Right cardiac atrium (tissue), 5 donors: ENCODE measurements around the gene ATP7B. TPM values are rescaled to one million over a fixed set of nuclear protein-coding genes. Genes with fewer than 3 reads are reported as not detected.
"Not testable (repeated sequence)": the region's sequence is repeated elsewhere in the genome, so short reads cannot be mapped to it uniquely, and the experiment has no call there.

Experiments
- ATAC-seq, 2 donors: fragments of 200-7000 bp; cut with Tn5 transposase; one replicate each; pipeline versions ENCODE4 v1.8.0 to v1.9.1; 2020; ENCODE audit warnings: moderate library complexity in 2 of 2, mild to moderate bottlenecking in 1 of 2
- DNase-seq, 3 donors: peaks; one replicate each; pipeline ENCODE4 v3.0.0-alpha.2; 2020
- H3K27ac ChIP-seq: one replicate; pipeline ENCODE4 v1.5.1; 2013; ENCODE audit warnings: mild to moderate bottlenecking, low read length, control low read depth, moderate library complexity
- H3K27me3 ChIP-seq: one replicate; pipeline ENCODE4 v1.6.1; 2013; ENCODE audit not compliant: control insufficient read depth, insufficient read depth
- H3K4me1 ChIP-seq: one replicate; pipeline ENCODE4 v1.6.1; 2013; ENCODE audit warnings: low read length; ENCODE audit not compliant: control insufficient read depth, insufficient read depth
- H3K4me3 ChIP-seq: one replicate; pipeline ENCODE4 v1.5.1; 2013; ENCODE audit warnings: low read length, control low read depth
- H3K9me3 ChIP-seq: one replicate; pipeline ENCODE4 v1.6.1; 2013; ENCODE audit warnings: low read length; ENCODE audit not compliant: control insufficient read depth
- WGBS: extraction: QIAGEN DNeasy Blood & Tissue Kit; methylation state at CpG from one replicate; pipeline ENCODE4 v1.1.7; 2013; 5-methylcytosine and 5-hydroxymethylcytosine counted together
- intact Hi-C, 4 donors: fragments of 100-400 bp; cut with DNase I; formaldehyde crosslinking; loops; one replicate each; pipeline versions ENCODE4 v1.11.0 to v1.14.0; 2022 to 2023
- polyA plus RNA-seq: library from polyadenylated mRNA; stranded (reverse); fragments of 200-250 nt; gene quantifications from one replicate; pipeline ENCODE4 v1.2.3, GENCODE V29; 2013
- total RNA-seq, 4 donors: library from RNA; stranded (reverse); fragmentation: NEBNext Ultra II Directional; extraction: Animal tissue kit (Norgen Biotek cat#: 25700); gene quantifications; one replicate each; pipeline ENCODE4 v1.2.1, GENCODE V29; 2021
- donor health status: healthy with polysubstance abuse.
- donor health status: DM: no; HTN: yes; CAD: no.
- donor health status: DM: no; HTN: no; CAD: no.
- donor health status: DM: no; HTN: yes; CAD: no; lungs with severe emphysema.
- donor health status: DM: yes; HTN: yes; CAD: no.

The ATP7B gene
- total and polyA plus RNA-seq, 5 donors, result 2.4 to 6.4 (median 5.5) TPM

- ATAC-seq, result no peak
- Histone ChIP-seq H3K27me3 (no peaks in the 10 kb centered on the region), H3K4me1 (peaks cover 17% of the 10 kb centered on the region), H3K27ac (no peak overlapping the region), H3K4me3 (no peak overlapping the region), H3K9me3 (no peaks in the 10 kb centered on the region)
- no peak for DNase-seq
- 69% methylated on average over 8 of the region's 8 CpGs for WGBS
- intact Hi-C loops, result loop anchor here in 2 of 4 donors (5.0 to 10.0 kb wide), 2 partner anchors 83 to 130 kb away; partner anchors contain the start of gene NEK5 (in 1 of the 2)
These were observed 13.5 kb downstream of the ATP7B start for GRCh38 chr13:51997641-51998330.

DNA sequence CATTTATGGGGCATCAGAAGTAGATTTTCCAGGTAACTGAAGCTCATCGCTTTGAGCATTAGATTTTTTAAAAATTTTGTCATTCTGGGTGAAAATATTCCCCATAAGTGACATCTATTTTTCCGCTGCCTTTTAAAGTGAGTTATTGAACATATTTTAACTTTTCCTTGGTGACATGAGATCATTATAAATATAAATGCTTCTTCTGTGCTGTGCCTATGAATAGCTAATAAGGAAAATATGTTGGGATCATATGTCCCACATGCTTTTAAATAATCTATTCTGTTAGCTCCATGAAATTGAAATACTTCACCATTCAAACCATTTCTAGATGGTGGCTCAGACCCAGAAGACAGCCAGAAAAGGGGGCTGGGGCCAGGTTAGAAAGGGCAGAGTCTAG lies 14.1 kb downstream of the ATP7B start:
- ATAC-seq (no peak), DNase-seq (no peak)
- peaks cover 17% of the 10 kb centered on the region for H3K4me1 ChIP-seq
- WGBS, result 96% methylated on average over 2 of the region's 2 CpGs
- no peak overlapping the region for H3K4me3 ChIP-seq
- H3K9me3 ChIP-seq, result no peaks in the 10 kb centered on the region
- intact Hi-C loops, result loop anchor here in 2 of 4 donors (5.0 to 10.0 kb wide), 2 partner anchors 82 to 130 kb away; partner anchors contain the start of gene NEK5 (in 1 of the 2)
- H3K27ac ChIP-seq, result no peak overlapping the region
- H3K27me3 ChIP-seq, result no peaks in the 10 kb centered on the region

DNA sequence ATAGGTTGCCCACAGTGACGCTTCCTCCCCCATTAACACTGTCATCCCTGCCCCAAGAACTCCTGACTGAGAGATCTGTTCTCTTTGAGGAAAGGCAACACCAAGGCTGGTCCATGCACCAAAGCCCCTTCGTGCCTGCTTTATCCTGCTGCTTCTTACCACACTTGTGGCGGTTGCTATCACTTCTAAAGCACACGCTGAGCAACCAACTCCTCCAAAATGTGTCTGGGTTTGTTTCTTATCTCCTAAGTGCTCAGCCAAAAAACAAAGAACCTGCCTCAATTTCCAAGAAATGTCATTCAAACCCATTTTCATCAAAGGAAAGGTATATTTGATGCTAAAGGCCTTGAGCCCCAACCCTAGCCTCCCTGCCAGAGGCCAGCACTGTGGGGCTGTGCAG lies 14.6 kb downstream of the ATP7B start:
- WGBS, result 89% methylated on average over 4 of the region's 4 CpGs
- intact Hi-C loops, result loop anchor here in 2 of 4 donors (5.0 to 10.0 kb wide), 2 partner anchors 82 to 131 kb away; partner anchors contain the start of gene NEK5 (in 1 of the 2)
- H3K27me3 ChIP-seq, result no peaks in the 10 kb centered on the region
- H3K4me3 ChIP-seq, result no peak overlapping the region
- no peak overlapping the region for H3K27ac ChIP-seq
- ATAC-seq (no peak), DNase-seq (no peak)
- H3K4me1 ChIP-seq, result peaks cover 17% of the 10 kb centered on the region
- H3K9me3 ChIP-seq, result no peaks in the 10 kb centered on the region

DNA sequence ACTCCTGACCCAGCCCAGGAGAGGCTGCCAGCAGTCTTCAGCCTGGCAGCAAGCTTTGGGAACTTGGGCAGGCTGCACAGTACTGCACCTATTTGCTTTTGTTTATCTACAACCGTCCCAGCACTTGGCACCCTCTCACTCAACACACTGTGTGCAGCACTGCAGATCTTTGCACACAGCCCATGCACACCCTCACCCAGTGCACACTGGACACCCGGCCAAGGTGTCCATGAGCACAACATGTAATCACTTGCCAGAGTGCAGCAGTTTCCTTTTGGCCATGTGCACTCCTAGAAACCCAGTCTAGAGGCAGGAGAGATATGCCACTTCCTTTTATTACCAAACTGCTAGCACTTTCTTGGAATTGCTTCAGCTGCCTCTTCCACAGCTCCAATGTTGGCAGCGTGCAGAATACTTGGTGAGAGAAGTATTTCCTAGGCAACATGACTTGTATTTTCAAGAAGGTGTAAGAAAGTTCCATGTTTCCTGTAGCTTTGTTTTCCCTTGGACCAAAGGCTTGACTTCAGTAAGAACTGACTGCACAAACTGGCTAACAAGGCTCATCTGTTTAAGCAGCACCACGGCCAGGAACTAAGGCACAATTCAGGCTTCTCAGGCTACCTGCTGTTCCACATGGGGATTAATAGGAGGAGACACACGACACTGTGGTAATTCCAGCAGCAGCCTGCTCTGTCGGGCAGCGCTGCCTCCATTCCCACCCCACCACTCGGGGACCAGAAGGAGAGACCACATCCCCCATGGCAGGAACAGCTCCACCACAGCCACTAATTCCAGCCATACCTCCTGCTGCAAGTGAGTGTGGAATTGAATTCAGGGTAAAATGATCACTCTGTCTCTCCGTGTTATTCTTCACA lies 15.3 kb downstream of the ATP7B start:
- DNase-seq, result peak; percentile 32 to 79 (median 69)
- ATAC-seq, result peak; percentile 86 to 91
- WGBS, result 31% methylated on average over 9 of the region's 9 CpGs
- no peaks in the 10 kb centered on the region for H3K27me3 ChIP-seq
- peak overlapping the region; percentile 60 for H3K27ac ChIP-seq
- intact Hi-C loops, result loop anchor here in 2 of 4 donors (5.0 to 10.0 kb wide), 2 partner anchors 81 to 131 kb away; partner anchors contain the start of gene NEK5 (in 1 of the 2)
- no peaks in the 10 kb centered on the region for H3K9me3 ChIP-seq
- H3K4me3 ChIP-seq, result no peak overlapping the region
- H3K4me1 ChIP-seq, result peaks cover 17% of the 10 kb centered on the region

- ATAC-seq (no peak), DNase-seq (no peak)
- no peak overlapping the region for H3K27ac ChIP-seq
- H3K9me3 ChIP-seq, result no peaks in the 10 kb centered on the region
- H3K4me1 ChIP-seq, result peaks cover 17% of the 10 kb centered on the region
- no peak overlapping the region for H3K4me3 ChIP-seq
- intact Hi-C loops, result loop anchor here in 1 of 4 donors (10.0 kb wide), 1 partner anchor 79 kb away; no protein-coding TSS in a partner anchor
- H3K27me3 ChIP-seq, result no peaks in the 10 kb centered on the region
- 76% methylated on average over 2 of the region's 2 CpGs for WGBS
These were observed 17.5 kb downstream of the ATP7B start for GRCh38 chr13:51993713-51994112.

GRCh38 chr13:51988988-51989618 lies 22.1 kb downstream of the ATP7B start:
- no peaks in the 10 kb centered on the region for H3K27me3 ChIP-seq
- no peaks in the 10 kb centered on the region for H3K4me1 ChIP-seq
- intact Hi-C loops, result no loop called here
- DNase-seq (no peak), ATAC-seq (no peak)
- no peak overlapping the region for H3K27ac ChIP-seq
- 84% methylated on average over 3 of the region's 3 CpGs for WGBS
- H3K9me3 ChIP-seq, result no peaks in the 10 kb centered on the region
- no peak overlapping the region for H3K4me3 ChIP-seq

DNA sequence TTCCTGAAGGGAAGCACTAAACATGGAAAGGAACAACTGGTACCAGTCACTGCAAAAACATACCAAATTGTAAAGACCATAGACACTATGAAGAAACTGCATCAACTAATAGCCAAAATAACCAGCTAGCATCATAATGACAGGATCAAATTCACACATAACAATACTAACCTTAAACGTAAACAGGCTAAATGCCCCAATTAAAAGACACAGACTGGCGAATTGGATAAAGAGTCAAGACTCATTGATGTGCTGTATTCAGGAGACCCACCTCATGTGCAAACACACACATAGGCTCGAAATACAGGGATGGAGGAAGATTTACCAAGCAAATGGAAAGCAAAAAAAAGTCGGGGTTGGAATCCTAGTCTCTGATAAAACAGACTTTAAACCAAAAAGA lies 26.3 kb downstream of the ATP7B start:
- DNase-seq, ATAC-seq, H3K27ac ChIP-seq, H3K9me3 ChIP-seq, intact Hi-C loops, H3K4me1 ChIP-seq, H3K4me3 ChIP-seq, H3K27me3 ChIP-seq: not testable (repeated sequence)
- 89% methylated on average over 4 of the region's 4 CpGs for WGBS

- H3K4me1 ChIP-seq, ATAC-seq, intact Hi-C loops, H3K4me3 ChIP-seq, H3K27ac ChIP-seq, H3K9me3 ChIP-seq, H3K27me3 ChIP-seq, DNase-seq: not testable (repeated sequence)
- WGBS, result 93% methylated on average over 3 of the region's 3 CpGs
These were observed 28.0 kb downstream of the ATP7B start for GRCh38 chr13:51983292-51983691.

DNA sequence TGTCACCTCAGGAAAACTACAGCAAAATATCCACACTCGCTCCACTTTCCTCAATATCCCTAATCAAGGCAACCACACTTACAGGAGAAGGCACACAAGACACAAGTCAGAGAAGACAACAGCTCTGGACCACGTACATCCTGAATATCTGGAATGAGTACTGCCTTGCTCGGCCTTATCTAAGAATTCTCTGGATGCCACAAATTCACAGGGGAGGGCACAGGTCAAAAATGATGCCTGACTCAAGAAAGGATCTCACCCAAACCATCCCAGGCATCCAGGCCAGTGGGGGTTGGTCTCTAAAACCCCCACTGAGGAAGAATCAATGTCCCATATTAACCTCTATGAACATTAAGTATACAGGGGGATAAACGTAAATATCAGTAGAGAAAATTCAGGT lies 29.9 kb downstream of the ATP7B start:
- no peak for ATAC-seq
- no peak overlapping the region for H3K27ac ChIP-seq

DNA sequence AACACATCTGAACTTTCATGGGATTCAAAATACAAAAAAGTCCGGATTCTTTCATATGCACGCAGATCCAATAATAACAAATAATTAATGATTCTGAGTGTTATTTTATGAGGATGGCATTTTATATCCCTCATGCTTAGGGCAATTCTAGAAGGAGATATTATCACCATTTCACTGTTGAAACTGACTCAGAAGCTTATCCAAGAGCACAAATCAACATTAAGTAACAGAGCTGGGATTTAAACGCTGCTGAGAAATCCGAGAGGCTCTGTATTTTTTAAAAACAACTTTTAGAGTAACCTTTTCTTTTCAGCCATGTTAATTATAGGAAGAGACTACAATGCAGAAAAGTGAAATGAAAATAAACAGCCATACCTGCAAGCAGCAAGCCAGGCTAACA lies 30.3 kb downstream of the ATP7B start:
- WGBS, result 54% methylated on average over 4 of the region's 4 CpGs
- intact Hi-C loops, result no loop called here
- no peak for DNase-seq
- Histone ChIP-seq H3K27ac (no peak overlapping the region), H3K4me1 (peaks cover 6% of the 10 kb centered on the region), H3K27me3 (no peaks in the 10 kb centered on the region), H3K9me3 (no peaks in the 10 kb centered on the region), H3K4me3 (no peak overlapping the region)
- no peak for ATAC-seq

More for the DNA sequence above, 29.9 kb downstream of the ATP7B start:
- Histone ChIP-seq H3K4me3 (no peak overlapping the region), H3K9me3 (no peaks in the 10 kb centered on the region), H3K27me3 (no peaks in the 10 kb centered on the region), H3K4me1 (peaks cover 6% of the 10 kb centered on the region)
- intact Hi-C loops, result no loop called here
- 51% methylated on average over 4 of the region's 4 CpGs for WGBS
- DNase-seq, result no peak
